H1 (cell line): Measurements from ENCODE around the gene RAB11B. TPM values are rescaled to one million over a fixed set of nuclear protein-coding genes. Genes with fewer than 3 reads are reported as not detected.
A peak's percentile ranks its signal among the peaks of the same experiment; 100 is the strongest.

ENCODE experiments used
- CTCF ChIA-PET: fragments of 300-600 bp; sonication (Branson Sonifier 250); formaldehyde crosslinking; loops from one replicate; lab custom pipeline; 2021; ENCODE audit not compliant: partially characterized antibody; lab: Charles Lee
- POLR2A ChIA-PET: fragments of 300-600 bp; sonication (Branson Sonifier 250); formaldehyde crosslinking; loops from one replicate; lab custom pipeline; 2021; ENCODE audit warnings: inconsistent platforms; ENCODE audit not compliant: partially characterized antibody; lab: Charles Lee
- DNase-seq, 2 experiments: peaks; one replicate each; pipeline versions ENCODE4 v3.0.0 to v3.0.0-alpha.2; 2010 to 2022; ENCODE audit warnings: low spot score in 2 of 2, low read depth in 1 of 2, mixed read lengths in 1 of 2
- FAIRE-seq: peaks from 2 replicates; lab custom pipeline; 2011; peaks lifted over from hg19 to GRCh38; lab: Jason Lieb, UNC
- H2AFZ ChIP-seq: 2 replicates; pipeline ENCODE4 v1.8.1; 2012; ENCODE audit warnings: low read length, inconsistent platforms
- H2AK5ac ChIP-seq: 2 replicates; pipeline ENCODE4 v1.6.1; 2013; ENCODE audit warnings: low read depth, low read length
- H2BK120ac ChIP-seq: replicated peaks from 2 replicates; pipeline ENCODE3; 2013; ENCODE audit warnings: low read depth, low read length, inconsistent platforms
- H2BK12ac ChIP-seq: 2 replicates; pipeline ENCODE4 v1.6.1; 2013; ENCODE audit warnings: low read depth, low read length
- H2BK15ac ChIP-seq: 2 replicates; pipeline ENCODE4 v1.6.1; 2013; ENCODE audit warnings: low read length
- H2BK20ac ChIP-seq: 2 replicates; pipeline ENCODE4 v1.6.1; 2013; ENCODE audit warnings: low read length
- H2BK5ac ChIP-seq: 2 replicates; pipeline ENCODE4 v1.6.1; 2013; ENCODE audit warnings: low read depth, low read length
- H3K14ac ChIP-seq: 2 replicates; pipeline ENCODE4 v1.6.1; 2013; ENCODE audit warnings: inconsistent platforms; ENCODE audit not compliant: insufficient read length
- H3K18ac ChIP-seq: 2 replicates; pipeline ENCODE4 v1.6.1; 2013; ENCODE audit warnings: low read length; ENCODE audit errors: extremely low read depth
- H3K23ac ChIP-seq: 2 replicates; pipeline ENCODE4 v1.6.1; 2013; ENCODE audit warnings: inconsistent platforms; ENCODE audit not compliant: insufficient read length
- H3K23me2 ChIP-seq: 2 replicates; pipeline ENCODE4 v1.6.1; 2013; ENCODE audit warnings: low read depth, low read length
- H3K27ac ChIP-seq: 2 replicates; pipeline ENCODE4 v1.6.1; 2011; ENCODE audit warnings: low read depth, low read length, inconsistent platforms
- H3K27me3 ChIP-seq, 4 experiments: replicated peaks in 1 of 4; 1 replicate in 1 of 4; 2 replicates in 3 of 4; pipeline versions ENCODE4 v1.6.1 to v1.8.1; 2011 to 2013; ENCODE audit warnings: low read length in 3 of 4, mild to moderate bottlenecking in 3 of 4, inconsistent platforms in 2 of 4, mixed read lengths in 2 of 4, moderate library complexity in 1 of 4; ENCODE audit not compliant: control insufficient read depth in 3 of 4, insufficient read depth in 3 of 4; ENCODE audit errors: extremely low read depth in 1 of 4
- H3K36me3 ChIP-seq, 4 experiments: 2 replicates each; pipeline versions ENCODE4 v1.6.1 to v1.8.1; 2011 to 2013; ENCODE audit warnings: mild to moderate bottlenecking in 4 of 4, low read length in 3 of 4, moderate library complexity in 2 of 4, control low read depth in 1 of 4, inconsistent platforms in 1 of 4; ENCODE audit not compliant: insufficient read depth in 4 of 4, control insufficient read depth in 2 of 4
- H3K4ac ChIP-seq: replicated peaks from 2 replicates; pipeline ENCODE3; 2013; ENCODE audit warnings: low read length, low read depth, mixed read lengths, inconsistent platforms; ENCODE audit not compliant: insufficient read length
- H3K4me1 ChIP-seq, 4 experiments: replicated peaks in 1 of 4; 1 replicate in 1 of 4; 2 replicates in 3 of 4; pipeline versions ENCODE4 v1.6.1 to v1.8.1; 2011 to 2013; ENCODE audit warnings: low read length in 3 of 4, inconsistent platforms in 2 of 4, mixed read lengths in 1 of 4; ENCODE audit not compliant: insufficient read depth in 4 of 4, control insufficient read depth in 3 of 4
- H3K4me2 ChIP-seq, 2 experiments: 2 replicates each; pipeline versions ENCODE4 v1.6.1 to v1.8.1; 2011 to 2013; ENCODE audit warnings: low read depth in 2 of 2, low read length in 2 of 2, control low read depth in 1 of 2, inconsistent platforms in 1 of 2, mild to moderate bottlenecking in 1 of 2; ENCODE audit not compliant: insufficient read depth in 1 of 2
- H3K4me3 ChIP-seq, 4 experiments: fragments of 200-600, 300-600 bp in 1 of 4; sonication (generic), shearing (Covaris generic), sonication (Bioruptor Twin) in 1 of 4; 2 replicates each; pipeline versions ENCODE4 v1.5.1 to v1.8.1; 2011 to 2016; ENCODE audit warnings: low read length in 4 of 4, low read depth in 3 of 4, control low read depth in 2 of 4, inconsistent platforms in 2 of 4, mild to moderate bottlenecking in 2 of 4, mixed read lengths in 1 of 4, moderate library complexity in 1 of 4; ENCODE audit not compliant: insufficient read depth in 2 of 4; ENCODE audit errors: extremely low read depth in 1 of 4
- H3K56ac ChIP-seq: replicated peaks from 2 replicates; pipeline ENCODE3; 2013; ENCODE audit warnings: low read depth, mild to moderate bottlenecking, mixed read lengths, low read length, inconsistent platforms; ENCODE audit not compliant: insufficient read length
- H3K79me1 ChIP-seq: 2 replicates; pipeline ENCODE4 v1.6.1; 2013; ENCODE audit warnings: low read depth, low read length, control low read depth
- H3K79me2 ChIP-seq, 2 experiments: 2 replicates each; pipeline versions ENCODE4 v1.6.1 to v1.8.1; 2012 to 2013; ENCODE audit warnings: low read length in 2 of 2, mild to moderate bottlenecking in 2 of 2, inconsistent platforms in 1 of 2; ENCODE audit not compliant: insufficient read depth in 2 of 2, control insufficient read depth in 1 of 2
- H3K9ac ChIP-seq, 4 experiments: replicated peaks in 1 of 4; 1 replicate in 1 of 4; 2 replicates in 3 of 4; pipeline versions ENCODE4 v1.6.1 to v1.8.1; 2011 to 2013; ENCODE audit warnings: low read depth in 3 of 4, low read length in 3 of 4, control low read depth in 2 of 4, mild to moderate bottlenecking in 2 of 4, moderate library complexity in 2 of 4, inconsistent platforms in 1 of 4; ENCODE audit errors: extremely low read depth in 1 of 4
- H3K9me3 ChIP-seq, 2 experiments: 2 replicates each; pipeline versions ENCODE4 v1.6.1 to v1.8.1; 2012 to 2013; ENCODE audit warnings: mild to moderate bottlenecking in 2 of 2, moderate library complexity in 2 of 2, control low read depth in 1 of 2, inconsistent platforms in 1 of 2, low read depth in 1 of 2, low read length in 1 of 2, mixed read lengths in 1 of 2; ENCODE audit not compliant: insufficient read depth in 2 of 2
- H4K20me1 ChIP-seq, 2 experiments: replicated peaks in 1 of 2; 2 replicates each; pipeline versions ENCODE3 to v1.8.1; 2011 to 2013; ENCODE audit warnings: inconsistent platforms in 2 of 2, low read length in 2 of 2, mild to moderate bottlenecking in 1 of 2; ENCODE audit not compliant: insufficient read depth in 2 of 2, control insufficient read depth in 1 of 2
- H4K5ac ChIP-seq: 2 replicates; pipeline ENCODE4 v1.6.1; 2013; ENCODE audit warnings: low read length, low read depth, mixed read lengths, inconsistent platforms; ENCODE audit not compliant: insufficient read length
- H4K8ac ChIP-seq: 2 replicates; pipeline ENCODE4 v1.8.0; 2013; ENCODE audit warnings: mild to moderate bottlenecking, moderate library complexity, low read length, inconsistent platforms; ENCODE audit not compliant: insufficient read depth; ENCODE audit errors: extremely low read depth
- H4K91ac ChIP-seq: replicated peaks from 2 replicates; pipeline ENCODE3; 2013; ENCODE audit warnings: low read length, mixed read lengths, inconsistent platforms; ENCODE audit not compliant: insufficient read length
- ATF3 ChIP-seq: IDR thresholded peaks from 2 replicates; pipeline ENCODE4 v1.6.1; 2011; ENCODE audit warnings: low read depth, mild to moderate bottlenecking, low read length; ENCODE audit not compliant: insufficient read depth
- CHD1 ChIP-seq: IDR thresholded peaks from 2 replicates; pipeline ENCODE4 v1.6.1; 2012; ENCODE audit warnings: low read depth, low read length, improper control_type of control experiment
- JUND ChIP-seq: IDR thresholded peaks from 2 replicates; pipeline ENCODE4 v1.6.1; 2011; ENCODE audit warnings: mild to moderate bottlenecking, improper control_type of control experiment, low read length
- WGBS, 2 experiments: shearing (Covaris generic) in 1 of 2; methylation state at CpG; one replicate each; pipeline versions ENCODE4 v1.1.6 to v1.1.7; 2013 to 2015; ENCODE audit warnings: low lambda C conversion rate in 2 of 2, mixed read lengths in 2 of 2, inconsistent platforms in 1 of 2, low coverage in 1 of 2, missing lambda C conversion rate in 1 of 2; ENCODE audit not compliant: insufficient replicate concordance in 2 of 2, insufficient coverage in 1 of 2, insufficient read length in 1 of 2; ENCODE audit errors: extremely low coverage in 1 of 2, missing lambda C conversion rate in 1 of 2; 5-methylcytosine and 5-hydroxymethylcytosine counted together
- polyA plus RNA-seq, 7 experiments: library from polyadenylated mRNA; depleted of rRNA in 3 of 7; stranded (reverse) in 5 of 7; unstranded in 2 of 7; fragments of >200 nt in 5 of 7; fragments of 200-250 nt in 2 of 7; gene quantifications; 1 replicate in 5 of 7; 2 replicates in 1 of 7; 4 replicates in 1 of 7; pipeline versions ENCODE4 v1.2.1 to v1.2.3, GENCODE V29; 2011 to 2013; ENCODE audit warnings: missing spikeins in 2 of 7, mixed read lengths in 2 of 7
- total RNA-seq: library from RNA; stranded (reverse); fragmentation: NEBNext Ultra II Directional; extraction: Animal tissue kit (Norgen Biotek cat#: 25700); gene quantifications from 2 replicates; pipeline ENCODE4 v1.2.1, GENCODE V29; 2021

The RAB11B gene
- total and polyA plus RNA-seq, 2 of the 8 experiments (the other 6 are each of a cell fraction or from before 2014, with no cell fraction given) = 50.2 to 85.8 TPM

GRCh38 chr19:8423817-8424223, 33.7 kb downstream of the RAB11B start:
- no peak overlapping the region for H2BK20ac ChIP-seq
- DNase-seq (no peak), FAIRE-seq (no peak)
- no peaks in the 10 kb centered on the region for H3K79me1 ChIP-seq
- H3K14ac ChIP-seq = no peak overlapping the region
- H3K4me1 ChIP-seq = no peaks in the 10 kb centered on the region
- H3K4me3 ChIP-seq = no peak overlapping the region
- no peaks in the 10 kb centered on the region for H3K23me2 ChIP-seq
- no peak overlapping the region for H3K27ac ChIP-seq
- no peak overlapping the region for H4K91ac ChIP-seq
- no peak overlapping the region for H3K4me2 ChIP-seq
- ChIA-PET POLR2A (interaction anchor here (0.6 to 2.1 kb wide), 5 partner anchors 10 to 26 kb away, joined by 4 to 8 read pairs (median 5); no protein-coding TSS in a partner anchor), CTCF (interaction anchor here (1.1 to 1.7 kb wide), 4 partner anchors 9 to 157 kb away, joined by 3 read pairs; no protein-coding TSS in a partner anchor)
- 89% methylated on average over 9 of the region's 9 CpGs; no CpG with 5 or more reads in 1 of the 2 experiments for WGBS, 2 experiments
- H2BK15ac ChIP-seq = no peak overlapping the region
- H4K5ac ChIP-seq = no peak overlapping the region
- no peaks in the 10 kb centered on the region for H3K27me3 ChIP-seq
- no peaks in the 10 kb centered on the region for H3K79me2 ChIP-seq
- no peak overlapping the region for H2AFZ ChIP-seq
- no peak overlapping the region for H2BK5ac ChIP-seq
- no peak overlapping the region for H2AK5ac ChIP-seq
- H3K36me3 ChIP-seq = no peaks in the 10 kb centered on the region
- H3K9me3 ChIP-seq = no peaks in the 10 kb centered on the region
- H3K56ac ChIP-seq = no peak overlapping the region
- no peak overlapping the region for H2BK12ac ChIP-seq
- no peak overlapping the region for H3K18ac ChIP-seq
- no peak overlapping the region; a peak in 1 of 7 replicates for H3K9ac ChIP-seq
- H3K4ac ChIP-seq = no peak overlapping the region
- H2BK120ac ChIP-seq = no peak overlapping the region
- TF ChIP-seq ATF3 = no peak
- TF ChIP-seq JUND = peak; percentile 54; the same call in 1 of the 2 replicates
- TF ChIP-seq CHD1 = no peak
- no peaks in the 10 kb centered on the region for H4K20me1 ChIP-seq
- H4K8ac ChIP-seq = no peak overlapping the region
- H3K23ac ChIP-seq = no peak overlapping the region
